ENCODE data around the gene ARHGAP24. TPM values are rescaled to one million over a fixed set of nuclear protein-coding genes. Genes with fewer than 3 reads are reported as not detected.

Gene ARHGAP24
- polyA plus RNA-seq, 2 of the 4 experiments (the other 2 are of a cell fraction): 1.7 to 12.1 TPM

- POLR2A ChIA-PET: no interaction called here
- Histone ChIP-seq H3K27ac (peak overlapping the region in 1 of 2 experiments; percentile 42; a peak in 3 of 6 replicates), H3K4me3 (peak overlapping the region; percentile 22; the same call in 2 of the 3 replicates), H3K4me1 (peaks cover 29% of the 10 kb centered on the region), H3K4me2 (peak overlapping the region; percentile 65), H3K9me3 (no peaks in the 10 kb centered on the region)
- FAIRE-seq (no peak), DNase-seq (ENCODE audit: low read depth in 1 of 2, low spot score in 1 of 2) (no peak), ATAC-seq (peak in 1 of 2 experiments; percentile 64; a peak in 2 of 6 replicates)
- TF ChIP-seq HDAC2 (IDR thresholded peaks at IDR 0.05) (no peak), ESRRA (IDR thresholded peaks at IDR 0.05; ENCODE audit: borderline replicate concordance, low read length) (no peak), HOXA7 (CRISPR knock-in tag; IDR thresholded peaks at IDR 0.05) (no peak), RCOR1 (IDR thresholded peaks at IDR 0.05; ENCODE audit: low read depth, low read length) (no peak), ZC3H11A (IDR thresholded peaks at IDR 0.05) (no peak), JUN (IDR thresholded peaks at IDR 0.05) (no peak), HOXB13 (CRISPR knock-in tag; IDR thresholded peaks at IDR 0.05; ENCODE audit: low read depth) (no peak), MYC (IDR thresholded peaks at IDR 0.05; ENCODE audit: borderline replicate concordance, low read length) (no peak), NR3C1 (IDR thresholded peaks at IDR 0.05) (no peak), MAX (IDR thresholded peaks at IDR 0.05) (no peak), CTCF (IDR thresholded peaks at IDR 0.05) (no peak), KDM1A (IDR thresholded peaks at IDR 0.05; ENCODE audit: low read depth) (no peak), SMC3 (IDR thresholded peaks at IDR 0.05) (no peak), POLR2A (IDR thresholded peaks at IDR 0.05; ENCODE audit: low read length) (no peak), KDM5A (IDR thresholded peaks at IDR 0.05) (no peak), E2F6 (IDR thresholded peaks at IDR 0.05; ENCODE audit: borderline replicate concordance, low read depth) (no peak), RFX5 (IDR thresholded peaks at IDR 0.05) (no peak), RARB (CRISPR knock-in tag; IDR thresholded peaks at IDR 0.05) (no peak), CBX8 (IDR thresholded peaks at IDR 0.05) (no peak)
- CTCF ChIA-PET: interaction anchor here (0.8 to 1.6 kb wide), 2 partner anchors 18 to 32 kb away, joined by 3 to 6 read pairs; no protein-coding TSS in a partner anchor
Observed at GRCh38 chr4:85779165-85779564, 304.2 kb downstream of the ARHGAP24 start.

GRCh38 chr4:85780664-85781063 is 305.7 kb downstream of the ARHGAP24 start:
- FAIRE-seq (no peak), ATAC-seq (no peak), DNase-seq (ENCODE audit: low read depth in 1 of 2, low spot score in 1 of 2) (no peak)
- no peak overlapping the region for H3K4me3 ChIP-seq
- CTCF ChIA-PET: interaction anchor here (1.6 kb wide), 1 partner anchor 16 kb away, joined by 9 read pairs; no protein-coding TSS in a partner anchor
- H3K9me3 ChIP-seq: no peaks in the 10 kb centered on the region
- H3K4me1 ChIP-seq: peaks cover 29% of the 10 kb centered on the region
- POLR2A ChIA-PET: no interaction called here
- H3K4me2 ChIP-seq: no peak overlapping the region
- no peak overlapping the region for H3K27ac ChIP-seq
- 58% methylated on average over 3 of the region's 3 CpGs for WGBS (ENCODE audit: missing lambda C conversion rate)
- TF ChIP-seq USF2 (IDR thresholded peaks at IDR 0.05) (no peak), FOSB (CRISPR knock-in tag; IDR thresholded peaks at IDR 0.05) (no peak), CEBPB (IDR thresholded peaks at IDR 0.05) (no peak), CBX2 (IDR thresholded peaks at IDR 0.05; ENCODE audit: borderline replicate concordance, low read depth) (no peak)

GRCh38 chr4:85783483-85783882 is 308.5 kb downstream of the ARHGAP24 start:
- Histone ChIP-seq H3K27ac (peak overlapping the region in 1 of 2 experiments; percentile 17; a peak in 1 of 6 replicates), H3K4me2 (peak overlapping the region; percentile 24; the same call in 2 of the 3 replicates), H3K9me3 (no peaks in the 10 kb centered on the region), H3K4me3 (no peak overlapping the region), H3K4me1 (peaks cover 36% of the 10 kb centered on the region)
- TF ChIP-seq HMGXB4 (CRISPR knock-in tag; IDR thresholded peaks at IDR 0.05; ENCODE audit: borderline replicate concordance) (no peak), HEYL (CRISPR knock-in tag; IDR thresholded peaks at IDR 0.05) (no peak), GATA3 (IDR thresholded peaks at IDR 0.05; ENCODE audit: borderline replicate concordance) (no peak), PHF8 (IDR thresholded peaks at IDR 0.05; ENCODE audit: borderline replicate concordance, low read depth) (no peak), FOXS1 (CRISPR knock-in tag; IDR thresholded peaks at IDR 0.05) (no peak)
- no peak for ATAC-seq
- CTCF ChIA-PET: interaction anchor here (1.4 kb wide), 1 partner anchor 13 kb away, joined by 3 read pairs; no protein-coding TSS in a partner anchor
- POLR2A ChIA-PET: no interaction called here
- 42% methylated on average over 2 of the region's 2 CpGs for WGBS (ENCODE audit: missing lambda C conversion rate)
- FAIRE-seq: no peak
- DNase-seq (ENCODE audit: low read depth in 1 of 2, low spot score in 1 of 2): no peak

All from A549 (cell line).